Stimulated activated CD4-positive, alpha-beta T cell treated with anti-CD3 and anti-CD28 coated beads, TNF-alpha, amount 100 ng/mL, for 48 hours (primary cell): ENCODE measurements around the gene WDR38.
A peak's percentile ranks its signal among the peaks of the same experiment; 100 is the strongest.

ENCODE experiments used
- DNase-seq, 3 donors: peaks; one replicate each; pipeline ENCODE4 v3.0.0-alpha.2; 2020; ENCODE audit warnings: low read depth in 3 of 3

The WDR38 gene

GRCh38 chr9:124852829-124853531 is at the start of gene WDR38:
Gene WDR38 (plus strand): TSS chr9:124853460. CDS start chr9:124853532, 72 bp downstream.
- DNase-seq: peak; percentile 39 to 69 (median 60)

- no peak for DNase-seq
Measured at GRCh38 chr9:124803911-124804310, 49.3 kb upstream of the WDR38 start.

GRCh38 chr9:124805186-124805585 is 48.1 kb upstream of the WDR38 start:
- no peak for DNase-seq

GRCh38 chr9:124808246-124808956 is 44.9 kb upstream of the WDR38 start:
- DNase-seq: no peak

GRCh38 chr9:124809211-124809610 is 44.0 kb upstream of the WDR38 start:
- DNase-seq: no peak

GRCh38 chr9:124809741-124810500 is 43.3 kb upstream of the WDR38 start:
- DNase-seq: no peak

GRCh38 chr9:124810663-124811355 is 42.5 kb upstream of the WDR38 start:
- DNase-seq: no peak

- DNase-seq: no peak
Measured at GRCh38 chr9:124812441-124812876, 40.8 kb upstream of the WDR38 start.

GRCh38 chr9:124813041-124813440 is 40.2 kb upstream of the WDR38 start:
- DNase-seq: no peak

GRCh38 chr9:124813501-124814163 is 39.6 kb upstream of the WDR38 start:
- DNase-seq: no peak

GRCh38 chr9:124814164-124814535 is 39.1 kb upstream of the WDR38 start:
- DNase-seq: no peak

- DNase-seq: no peak
Measured at GRCh38 chr9:124815601-124816000, 37.7 kb upstream of the WDR38 start.

GRCh38 chr9:124818431-124819281 is 34.6 kb upstream of the WDR38 start:
- no peak for DNase-seq

GRCh38 chr9:124820698-124821623 is 32.3 kb upstream of the WDR38 start:
- no peak for DNase-seq

- no peak for DNase-seq
Measured at GRCh38 chr9:124828489-124829333, 24.5 kb upstream of the WDR38 start.

- no peak for DNase-seq
Measured at GRCh38 chr9:124829334-124829669, 24.0 kb upstream of the WDR38 start.

- DNase-seq: no peak
Measured at GRCh38 chr9:124830593-124830992, 22.7 kb upstream of the WDR38 start.

- DNase-seq: no peak
Measured at GRCh38 chr9:124831642-124832364, 21.5 kb upstream of the WDR38 start.
